ENCODE results near the gene GSK3A. TPM values are rescaled to one million over a fixed set of nuclear protein-coding genes. Genes with fewer than 3 reads are reported as not detected.

The GSK3A gene
- total and polyA plus RNA-seq, 2 donors (not counting 1 experiment from before 2014, with no cell fraction given) = 38.5 to 42.0 TPM

DNA sequence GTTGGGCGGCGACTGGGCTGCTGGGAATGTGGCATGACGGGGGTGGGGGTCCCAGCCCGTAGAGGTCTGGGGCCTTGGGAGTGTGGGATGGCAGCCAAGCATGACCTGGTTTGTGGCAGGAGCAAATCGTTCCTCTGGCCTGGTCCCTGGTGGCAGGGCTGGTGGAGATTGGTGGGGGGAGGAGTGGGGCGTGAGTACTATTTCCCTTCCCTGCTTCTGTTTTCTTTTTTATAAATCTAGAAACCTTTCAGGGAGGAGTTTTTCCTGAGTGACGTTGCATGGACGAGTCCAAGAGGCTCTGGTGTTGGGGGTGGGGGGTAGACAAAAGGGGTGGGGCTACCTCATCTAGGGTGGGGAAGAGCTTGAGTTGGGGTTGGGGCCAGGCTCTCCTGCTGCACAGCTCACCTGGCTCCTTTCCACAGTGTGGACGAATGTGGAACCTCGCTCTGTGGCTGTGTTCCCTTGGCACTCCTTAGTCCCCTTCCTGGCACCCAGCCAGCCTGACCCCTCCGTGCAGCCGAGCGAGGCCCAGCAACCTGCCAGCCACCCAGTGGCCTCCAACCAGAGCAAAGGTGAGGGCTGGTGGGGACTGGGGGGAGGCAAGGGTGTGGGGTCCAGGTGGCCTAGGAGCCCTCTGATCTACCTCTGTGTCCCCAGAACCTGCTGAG, 44.1 kb upstream of the GSK3A start:
- Histone ChIP-seq H3K36me3 (replicated peaks in 1 of 2; ENCODE audit: control extremely low read depth in 1 of 2, control insufficient read depth in 1 of 2, extremely low read depth in 1 of 2, insufficient read depth in 2 of 2, low read length in 1 of 2) (peaks cover 1 to 47% of the 10 kb centered on the region in 2 experiments), H3K27ac (ENCODE audit: low read length in 2 of 2) (peak overlapping the region; percentile 32 to 51), H3K79me2 (ENCODE audit: control insufficient read depth, insufficient read depth, low read length) (peaks cover 18% of the 10 kb centered on the region), H3K4me3 (ENCODE audit: control extremely low read depth in 1 of 5, extremely low read depth in 1 of 5, insufficient read depth in 1 of 5, low read depth in 2 of 5, low read length in 4 of 5) (peak overlapping the region in 3 of 5 experiments; percentile 7 to 67 (median 20)), H3K9me3 (ENCODE audit: control extremely low read depth in 1 of 3, control insufficient read depth in 2 of 3, insufficient read depth in 1 of 3, low read length in 2 of 3) (no peaks in the 10 kb centered on the region), H3K27me3 (replicated peaks in 1 of 4; ENCODE audit: control extremely low read depth in 1 of 4, control insufficient read depth in 3 of 4, insufficient read depth in 4 of 4, low read length in 3 of 4) (no peaks in the 10 kb centered on the region), H4K20me1 (ENCODE audit: control insufficient read depth, insufficient read depth, low read length, poor library complexity, severe bottlenecking) (peaks cover 46% of the 10 kb centered on the region), H3K9ac (ENCODE audit: low read length) (peak overlapping the region; percentile 74), H3K4me2 (replicated peaks; ENCODE audit: low read depth, low read length, poor library complexity, severe bottlenecking) (peak overlapping the region; percentile 100), H3K4me1 (ENCODE audit: control insufficient read depth in 2 of 2, insufficient read depth in 2 of 2, low read length in 2 of 2) (peaks cover 37 to 44% of the 10 kb centered on the region in 2 donors), H2AFZ (ENCODE audit: insufficient read depth, low read depth, low read length, poor library complexity, severe bottlenecking) (no peak overlapping the region)
- DNase-seq (peak; percentile 55), ATAC-seq (ENCODE audit: low read depth) (no peak)
- H3K4me3 Mint-ChIP-seq = peak overlapping the region; percentile 92
- peaks cover 21% of the 10 kb centered on the region for H3K4me1 Mint-ChIP-seq
- intact Hi-C loops (cut with micrococcal nuclease) = loop anchor here (1.0 kb wide), 1 partner anchor 10 kb away; no protein-coding TSS in a partner anchor
- no peak for TF ChIP-seq EZH2 (IDR thresholded peaks at IDR 0.05; ENCODE audit: borderline replicate concordance, insufficient read depth, low read depth, low read length, poor library complexity, severe bottlenecking)
- TF ChIP-seq, protein P1, sequence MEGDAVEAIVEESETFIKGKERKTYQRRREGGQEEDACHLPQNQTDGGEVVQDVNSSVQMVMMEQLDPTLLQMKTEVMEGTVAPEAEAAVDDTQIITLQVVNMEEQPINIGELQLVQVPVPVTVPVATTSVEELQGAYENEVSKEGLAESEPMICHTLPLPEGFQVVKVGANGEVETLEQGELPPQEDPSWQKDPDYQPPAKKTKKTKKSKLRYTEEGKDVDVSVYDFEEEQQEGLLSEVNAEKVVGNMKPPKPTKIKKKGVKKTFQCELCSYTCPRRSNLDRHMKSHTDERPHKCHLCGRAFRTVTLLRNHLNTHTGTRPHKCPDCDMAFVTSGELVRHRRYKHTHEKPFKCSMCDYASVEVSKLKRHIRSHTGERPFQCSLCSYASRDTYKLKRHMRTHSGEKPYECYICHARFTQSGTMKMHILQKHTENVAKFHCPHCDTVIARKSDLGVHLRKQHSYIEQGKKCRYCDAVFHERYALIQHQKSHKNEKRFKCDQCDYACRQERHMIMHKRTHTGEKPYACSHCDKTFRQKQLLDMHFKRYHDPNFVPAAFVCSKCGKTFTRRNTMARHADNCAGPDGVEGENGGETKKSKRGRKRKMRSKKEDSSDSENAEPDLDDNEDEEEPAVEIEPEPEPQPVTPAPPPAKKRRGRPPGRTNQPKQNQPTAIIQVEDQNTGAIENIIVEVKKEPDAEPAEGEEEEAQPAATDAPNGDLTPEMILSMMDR (IDR thresholded peaks at IDR 0.05) = no peak
- H3K9me3 Mint-ChIP-seq (ENCODE audit: insufficient read depth) = no peaks in the 10 kb centered on the region
- 25% methylated on average over 9 of the region's 13 CpGs for WGBS (ENCODE audit: insufficient coverage)
- CTCF ChIA-PET = interaction anchor here (1.5 to 2.7 kb wide), 2 partner anchors 10 to 154 kb away, joined by 4 to 12 read pairs; partner anchors contain the start of gene POU2F2
- H3K27ac Mint-ChIP-seq = peak overlapping the region; percentile 93
- POLR2A ChIA-PET = interaction anchor here (0.6 kb wide), 1 partner anchor 18 kb away, joined by 3 read pairs; no protein-coding TSS in a partner anchor
- no peaks in the 10 kb centered on the region for H3K27me3 Mint-ChIP-seq

DNA sequence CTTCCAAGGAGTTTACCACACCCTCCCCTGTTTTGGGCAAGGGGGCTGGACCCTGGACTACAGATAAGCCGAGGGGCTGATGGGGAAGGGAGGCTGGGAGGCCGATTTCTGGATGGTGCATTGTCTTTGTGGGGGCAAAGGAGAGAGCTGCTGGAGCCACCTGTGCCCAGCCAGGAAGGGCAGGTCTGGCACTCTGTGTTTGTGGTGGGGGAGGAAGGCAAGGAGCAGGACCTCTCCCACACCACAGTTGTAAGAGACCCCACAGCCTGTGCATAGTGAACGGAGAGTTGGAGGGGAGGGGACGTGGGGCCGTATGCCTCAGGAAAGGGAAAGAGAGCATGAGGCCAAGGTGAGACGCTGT, 43.6 kb upstream of the GSK3A start:
- H3K36me3 ChIP-seq (replicated peaks in 1 of 2; ENCODE audit: control extremely low read depth in 1 of 2, control insufficient read depth in 1 of 2, extremely low read depth in 1 of 2, insufficient read depth in 2 of 2, low read length in 1 of 2) = peaks cover 1 to 42% of the 10 kb centered on the region in 2 experiments
- no peak for ATAC-seq (ENCODE audit: low read depth)
- no peaks in the 10 kb centered on the region for H3K27me3 ChIP-seq (replicated peaks in 1 of 4; ENCODE audit: control extremely low read depth in 1 of 4, control insufficient read depth in 3 of 4, insufficient read depth in 4 of 4, low read length in 3 of 4)
- CTCF ChIA-PET = interaction anchor here (1.2 to 1.5 kb wide), 2 partner anchors 10 to 87 kb away, joined by 4 read pairs; no protein-coding TSS in a partner anchor
- H3K27me3 Mint-ChIP-seq = no peaks in the 10 kb centered on the region
- DNase-seq = no peak
- H3K4me2 ChIP-seq (replicated peaks; ENCODE audit: low read depth, low read length, poor library complexity, severe bottlenecking) = peak overlapping the region; percentile 100
- H3K4me1 ChIP-seq (ENCODE audit: control insufficient read depth in 2 of 2, insufficient read depth in 2 of 2, low read length in 2 of 2) = peaks cover 42 to 49% of the 10 kb centered on the region in 2 donors
- H4K20me1 ChIP-seq (ENCODE audit: control insufficient read depth, insufficient read depth, low read length, poor library complexity, severe bottlenecking) = peaks cover 41% of the 10 kb centered on the region
- peak overlapping the region in 3 of 5 experiments; percentile 7 to 67 (median 20) for H3K4me3 ChIP-seq (ENCODE audit: control extremely low read depth in 1 of 5, extremely low read depth in 1 of 5, insufficient read depth in 1 of 5, low read depth in 2 of 5, low read length in 4 of 5)
- intact Hi-C loops (cut with micrococcal nuclease) = loop anchor here (1.0 kb wide), 1 partner anchor 10 kb away; no protein-coding TSS in a partner anchor
- peak overlapping the region; percentile 93 for H3K27ac Mint-ChIP-seq
- TF ChIP-seq, protein P1 (IDR thresholded peaks at IDR 0.05) = no peak
- no peak for TF ChIP-seq EZH2 (IDR thresholded peaks at IDR 0.05; ENCODE audit: borderline replicate concordance, insufficient read depth, low read depth, low read length, poor library complexity, severe bottlenecking)
- H3K9ac ChIP-seq (ENCODE audit: low read length) = peak overlapping the region; percentile 74
- no peaks in the 10 kb centered on the region for H3K9me3 ChIP-seq (ENCODE audit: control extremely low read depth in 1 of 3, control insufficient read depth in 2 of 3, insufficient read depth in 1 of 3, low read length in 2 of 3)
- POLR2A ChIA-PET = interaction anchor here (0.6 to 3.8 kb wide), 2 partner anchors 19 to 172 kb away, joined by 3 to 12 read pairs; no protein-coding TSS in a partner anchor
- peaks cover 18% of the 10 kb centered on the region for H3K79me2 ChIP-seq (ENCODE audit: control insufficient read depth, insufficient read depth, low read length)
- no peaks in the 10 kb centered on the region for H3K9me3 Mint-ChIP-seq (ENCODE audit: insufficient read depth)
- peak overlapping the region; percentile 32 to 51 for H3K27ac ChIP-seq (ENCODE audit: low read length in 2 of 2)
- H2AFZ ChIP-seq (ENCODE audit: insufficient read depth, low read depth, low read length, poor library complexity, severe bottlenecking) = no peak overlapping the region
- H3K4me1 Mint-ChIP-seq = peaks cover 21% of the 10 kb centered on the region
- peak overlapping the region; percentile 92 for H3K4me3 Mint-ChIP-seq
- 15% methylated on average over 6 of the region's 6 CpGs for WGBS (ENCODE audit: insufficient coverage)
